ENCODE results near the gene EPC2.

EPC2 gene

DNA sequence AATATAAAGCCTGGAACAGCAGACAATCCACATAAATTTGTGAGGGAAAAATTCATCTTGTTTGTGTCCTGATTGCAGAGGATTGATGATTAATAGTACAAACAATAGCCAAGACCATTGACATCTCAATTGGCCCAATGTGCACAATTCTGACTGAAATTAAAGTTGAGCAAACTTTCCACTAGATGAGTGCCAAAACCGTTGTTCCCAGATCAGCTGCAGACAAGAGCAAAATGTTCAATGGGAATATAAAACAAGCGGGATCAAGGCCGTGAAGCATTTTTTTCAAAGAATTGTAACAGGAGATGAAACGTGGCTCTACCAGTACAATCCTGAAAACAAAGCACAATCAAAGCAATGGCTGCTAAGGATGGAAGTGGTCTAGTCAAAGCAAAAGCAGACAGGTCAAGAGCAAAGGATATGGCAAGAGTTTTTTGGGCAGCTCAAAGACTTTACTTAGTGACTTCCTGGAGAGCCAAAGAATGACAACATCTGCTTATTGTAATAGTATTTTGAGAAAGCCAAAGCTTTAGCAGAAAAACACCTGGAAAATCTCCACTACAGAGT, 174.6 kb downstream of the EPC2 start:
- no peak for DNase-seq (ENCODE audit: low read depth in 1 of 2, low spot score in 1 of 2)
- TF ChIP-seq, protein P1, sequence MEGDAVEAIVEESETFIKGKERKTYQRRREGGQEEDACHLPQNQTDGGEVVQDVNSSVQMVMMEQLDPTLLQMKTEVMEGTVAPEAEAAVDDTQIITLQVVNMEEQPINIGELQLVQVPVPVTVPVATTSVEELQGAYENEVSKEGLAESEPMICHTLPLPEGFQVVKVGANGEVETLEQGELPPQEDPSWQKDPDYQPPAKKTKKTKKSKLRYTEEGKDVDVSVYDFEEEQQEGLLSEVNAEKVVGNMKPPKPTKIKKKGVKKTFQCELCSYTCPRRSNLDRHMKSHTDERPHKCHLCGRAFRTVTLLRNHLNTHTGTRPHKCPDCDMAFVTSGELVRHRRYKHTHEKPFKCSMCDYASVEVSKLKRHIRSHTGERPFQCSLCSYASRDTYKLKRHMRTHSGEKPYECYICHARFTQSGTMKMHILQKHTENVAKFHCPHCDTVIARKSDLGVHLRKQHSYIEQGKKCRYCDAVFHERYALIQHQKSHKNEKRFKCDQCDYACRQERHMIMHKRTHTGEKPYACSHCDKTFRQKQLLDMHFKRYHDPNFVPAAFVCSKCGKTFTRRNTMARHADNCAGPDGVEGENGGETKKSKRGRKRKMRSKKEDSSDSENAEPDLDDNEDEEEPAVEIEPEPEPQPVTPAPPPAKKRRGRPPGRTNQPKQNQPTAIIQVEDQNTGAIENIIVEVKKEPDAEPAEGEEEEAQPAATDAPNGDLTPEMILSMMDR (IDR thresholded peaks at IDR 0.05; ENCODE audit: insufficient read depth, low read length), result no peak
- no peak for TF ChIP-seq POLR2AphosphoS5 (IDR thresholded peaks at IDR 0.05; ENCODE audit: low read depth)
- TF ChIP-seq, protein P2, sequence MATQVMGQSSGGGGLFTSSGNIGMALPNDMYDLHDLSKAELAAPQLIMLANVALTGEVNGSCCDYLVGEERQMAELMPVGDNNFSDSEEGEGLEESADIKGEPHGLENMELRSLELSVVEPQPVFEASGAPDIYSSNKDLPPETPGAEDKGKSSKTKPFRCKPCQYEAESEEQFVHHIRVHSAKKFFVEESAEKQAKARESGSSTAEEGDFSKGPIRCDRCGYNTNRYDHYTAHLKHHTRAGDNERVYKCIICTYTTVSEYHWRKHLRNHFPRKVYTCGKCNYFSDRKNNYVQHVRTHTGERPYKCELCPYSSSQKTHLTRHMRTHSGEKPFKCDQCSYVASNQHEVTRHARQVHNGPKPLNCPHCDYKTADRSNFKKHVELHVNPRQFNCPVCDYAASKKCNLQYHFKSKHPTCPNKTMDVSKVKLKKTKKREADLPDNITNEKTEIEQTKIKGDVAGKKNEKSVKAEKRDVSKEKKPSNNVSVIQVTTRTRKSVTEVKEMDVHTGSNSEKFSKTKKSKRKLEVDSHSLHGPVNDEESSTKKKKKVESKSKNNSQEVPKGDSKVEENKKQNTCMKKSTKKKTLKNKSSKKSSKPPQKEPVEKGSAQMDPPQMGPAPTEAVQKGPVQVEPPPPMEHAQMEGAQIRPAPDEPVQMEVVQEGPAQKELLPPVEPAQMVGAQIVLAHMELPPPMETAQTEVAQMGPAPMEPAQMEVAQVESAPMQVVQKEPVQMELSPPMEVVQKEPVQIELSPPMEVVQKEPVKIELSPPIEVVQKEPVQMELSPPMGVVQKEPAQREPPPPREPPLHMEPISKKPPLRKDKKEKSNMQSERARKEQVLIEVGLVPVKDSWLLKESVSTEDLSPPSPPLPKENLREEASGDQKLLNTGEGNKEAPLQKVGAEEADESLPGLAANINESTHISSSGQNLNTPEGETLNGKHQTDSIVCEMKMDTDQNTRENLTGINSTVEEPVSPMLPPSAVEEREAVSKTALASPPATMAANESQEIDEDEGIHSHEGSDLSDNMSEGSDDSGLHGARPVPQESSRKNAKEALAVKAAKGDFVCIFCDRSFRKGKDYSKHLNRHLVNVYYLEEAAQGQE (IDR thresholded peaks at IDR 0.05; ENCODE audit: insufficient replicate concordance, low read depth), result no peak
- no peak for TF ChIP-seq SPI1 (IDR thresholded peaks at IDR 0.05; ENCODE audit: borderline replicate concordance, low read depth)
- TF ChIP-seq GABPA (IDR thresholded peaks at IDR 0.05; ENCODE audit: low read depth), result no peak
- peaks cover 14% of the 10 kb centered on the region for H3K27me3 ChIP-seq (ENCODE audit: insufficient read depth, poor library complexity, severe bottlenecking)
- no peak overlapping the region for H3K4me3 ChIP-seq (replicated peaks; ENCODE audit: insufficient read depth, low read length)
- H3K27ac ChIP-seq (replicated peaks), result no peak overlapping the region

DNA sequence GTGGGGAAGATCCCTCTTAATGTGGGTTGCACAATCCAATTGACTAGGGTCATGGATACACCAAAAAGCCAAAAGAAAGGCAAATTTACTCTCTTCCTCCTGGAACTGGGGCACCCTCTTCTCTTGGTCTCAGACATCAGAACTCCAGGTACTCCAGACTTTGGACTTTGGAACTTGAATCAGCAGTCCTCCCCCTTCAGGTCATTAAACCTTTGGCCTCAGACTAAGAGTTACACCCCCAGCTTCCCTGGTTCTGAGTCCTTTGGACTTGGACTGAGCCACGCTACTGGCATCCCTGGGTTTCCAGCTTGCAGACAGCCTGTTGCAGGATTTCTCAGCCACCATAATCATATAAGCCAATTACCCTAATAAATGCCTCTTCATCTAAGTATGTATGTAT, 179.6 kb downstream of the EPC2 start:
- Histone ChIP-seq H3K27me3 (ENCODE audit: insufficient read depth, poor library complexity, severe bottlenecking) (no peaks in the 10 kb centered on the region), H3K27ac (replicated peaks) (no peak overlapping the region), H3K4me3 (replicated peaks; ENCODE audit: insufficient read depth, low read length) (no peak overlapping the region)
- no peak for DNase-seq (ENCODE audit: low read depth in 1 of 2, low spot score in 1 of 2)
- TF ChIP-seq, protein P2 (IDR thresholded peaks at IDR 0.05; ENCODE audit: insufficient replicate concordance, low read depth), result no peak
- TF ChIP-seq, protein P1 (IDR thresholded peaks at IDR 0.05; ENCODE audit: insufficient read depth, low read length), result no peak
- TF ChIP-seq POLR2AphosphoS5 (IDR thresholded peaks at IDR 0.05; ENCODE audit: low read depth), result no peak
- TF ChIP-seq SPI1 (IDR thresholded peaks at IDR 0.05; ENCODE audit: borderline replicate concordance, low read depth), result no peak
- TF ChIP-seq GABPA (IDR thresholded peaks at IDR 0.05; ENCODE audit: low read depth), result no peak

DNA sequence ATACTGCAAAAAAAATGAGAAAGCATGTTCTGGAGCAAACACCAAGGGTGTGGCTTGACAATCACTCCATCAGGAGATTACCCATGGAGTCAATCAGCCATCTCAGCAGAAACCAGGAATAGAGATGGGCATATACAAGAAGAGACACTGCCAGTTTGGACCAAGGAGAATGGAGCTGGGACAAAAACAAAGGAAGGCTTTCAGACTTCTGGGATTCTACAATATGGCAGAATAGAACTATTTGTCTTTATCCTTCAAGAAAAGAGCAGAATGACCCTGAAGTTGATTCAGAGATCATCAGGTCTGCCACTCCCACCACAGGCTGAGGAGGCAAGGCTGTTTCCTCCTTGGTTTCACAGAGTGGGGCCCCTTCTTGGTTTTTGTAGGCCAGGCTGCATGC, 182.2 kb downstream of the EPC2 start:
- DNase-seq (ENCODE audit: low read depth in 1 of 2, low spot score in 1 of 2), result no peak

More for the DNA sequence above, 182.2 kb downstream of the EPC2 start:
- Histone ChIP-seq H3K27ac (replicated peaks) (no peak overlapping the region), H3K4me3 (replicated peaks; ENCODE audit: insufficient read depth, low read length) (no peak overlapping the region), H3K27me3 (ENCODE audit: insufficient read depth, poor library complexity, severe bottlenecking) (no peaks in the 10 kb centered on the region)
- TF ChIP-seq POLR2AphosphoS5 (IDR thresholded peaks at IDR 0.05; ENCODE audit: low read depth) (no peak), SPI1 (IDR thresholded peaks at IDR 0.05; ENCODE audit: borderline replicate concordance, low read depth) (no peak), GABPA (IDR thresholded peaks at IDR 0.05; ENCODE audit: low read depth) (no peak)
- TF ChIP-seq, protein P1 (IDR thresholded peaks at IDR 0.05; ENCODE audit: insufficient read depth, low read length), result no peak
- TF ChIP-seq, protein P2 (IDR thresholded peaks at IDR 0.05; ENCODE audit: insufficient replicate concordance, low read depth), result no peak

Measured in HL-60 (cell line).